Effector memory CD4-positive, alpha-beta T cell (primary cell): Measurements from ENCODE around the gene PIEZO2.
A peak's percentile ranks its signal among the peaks of the same experiment; 100 is the strongest.

Source experiments
- DNase-seq, 3 donors: peaks; one replicate each; pipeline ENCODE4 v3.0.0-alpha.2; 2020
- H3K27ac ChIP-seq: 2 replicates; pipeline ENCODE4 v1.7.0; 2013; ENCODE audit warnings: mild to moderate bottlenecking, low read length, moderate library complexity; ENCODE audit not compliant: insufficient read depth, poor library complexity, severe bottlenecking
- H3K27me3 ChIP-seq: replicated peaks from 2 replicates; pipeline ENCODE4 v1.7.0; 2013; ENCODE audit warnings: mild to moderate bottlenecking, low read length; ENCODE audit not compliant: insufficient read depth, control insufficient read depth, poor library complexity, severe bottlenecking
- H3K36me3 ChIP-seq: 2 replicates; pipeline ENCODE4 v1.7.0; 2013; ENCODE audit warnings: mild to moderate bottlenecking, low read length, moderate library complexity; ENCODE audit not compliant: control insufficient read depth, insufficient read depth
- H3K4me1 ChIP-seq: 2 replicates; pipeline ENCODE4 v1.7.0; 2013; ENCODE audit warnings: low read length, mild to moderate bottlenecking; ENCODE audit not compliant: control insufficient read depth, insufficient read depth, poor library complexity, severe bottlenecking
- H3K4me3 ChIP-seq: 2 replicates; pipeline ENCODE4 v1.7.0; 2013; ENCODE audit warnings: low read length, low read depth, mild to moderate bottlenecking; ENCODE audit not compliant: insufficient read depth, poor library complexity, severe bottlenecking
- H3K9me3 ChIP-seq: 2 replicates; pipeline ENCODE4 v1.7.0; 2013; ENCODE audit warnings: mild to moderate bottlenecking, low read length, moderate library complexity; ENCODE audit not compliant: control insufficient read depth

PIEZO2 gene

GRCh38 chr18:10804126-10804525 lies 345.2 kb downstream of the PIEZO2 start:
- H3K36me3 ChIP-seq: no peaks in the 10 kb centered on the region

GRCh38 chr18:10798727-10799550 lies 350.4 kb downstream of the PIEZO2 start:
- H3K9me3 ChIP-seq: no peaks in the 10 kb centered on the region
- no peaks in the 10 kb centered on the region for H3K4me1 ChIP-seq
- H3K36me3 ChIP-seq: no peaks in the 10 kb centered on the region
- H3K27me3 ChIP-seq: no peaks in the 10 kb centered on the region
- no peak overlapping the region for H3K27ac ChIP-seq
- H3K4me3 ChIP-seq: no peak overlapping the region
- DNase-seq: no peak

More at GRCh38 chr18:10804126-10804525, 345.2 kb downstream of the PIEZO2 start:
- no peak overlapping the region for H3K27ac ChIP-seq
- no peaks in the 10 kb centered on the region for H3K4me1 ChIP-seq
- no peak overlapping the region for H3K4me3 ChIP-seq
- H3K9me3 ChIP-seq: no peaks in the 10 kb centered on the region
- H3K27me3 ChIP-seq: no peaks in the 10 kb centered on the region
- DNase-seq: no peak

- Histone ChIP-seq H3K4me3 (no peak overlapping the region), H3K9me3 (no peaks in the 10 kb centered on the region), H3K27me3 (no peaks in the 10 kb centered on the region), H3K36me3 (no peaks in the 10 kb centered on the region), H3K27ac (no peak overlapping the region), H3K4me1 (no peaks in the 10 kb centered on the region)
- no peak for DNase-seq
Measured at GRCh38 chr18:10797896-10798295, 351.5 kb downstream of the PIEZO2 start.

- no peak overlapping the region for H3K4me3 ChIP-seq
- H3K9me3 ChIP-seq: no peaks in the 10 kb centered on the region
- no peak overlapping the region for H3K27ac ChIP-seq
- no peaks in the 10 kb centered on the region for H3K36me3 ChIP-seq
- no peaks in the 10 kb centered on the region for H3K27me3 ChIP-seq
- no peaks in the 10 kb centered on the region for H3K4me1 ChIP-seq
- no peak for DNase-seq
Measured at GRCh38 chr18:10794771-10795170, 354.6 kb downstream of the PIEZO2 start.

GRCh38 chr18:10793730-10794370 lies 355.5 kb downstream of the PIEZO2 start:
- DNase-seq: no peak
- Histone ChIP-seq H3K4me1 (no peaks in the 10 kb centered on the region), H3K27ac (no peak overlapping the region), H3K27me3 (no peaks in the 10 kb centered on the region), H3K9me3 (no peaks in the 10 kb centered on the region), H3K4me3 (no peak overlapping the region), H3K36me3 (no peaks in the 10 kb centered on the region)

- Histone ChIP-seq H3K36me3 (no peaks in the 10 kb centered on the region), H3K9me3 (no peaks in the 10 kb centered on the region), H3K4me1 (no peaks in the 10 kb centered on the region), H3K27me3 (no peaks in the 10 kb centered on the region), H3K27ac (no peak overlapping the region), H3K4me3 (no peak overlapping the region)
- DNase-seq: no peak
Measured at GRCh38 chr18:10792181-10792580, 357.2 kb downstream of the PIEZO2 start.

GRCh38 chr18:10791169-10791831 lies 358.1 kb downstream of the PIEZO2 start:
- no peak for DNase-seq
- no peak overlapping the region for H3K27ac ChIP-seq

GRCh38 chr18:10789180-10789579 lies 360.2 kb downstream of the PIEZO2 start:
- H3K27me3 ChIP-seq: no peaks in the 10 kb centered on the region
- H3K4me1 ChIP-seq: no peaks in the 10 kb centered on the region
- no peak overlapping the region for H3K27ac ChIP-seq
- no peaks in the 10 kb centered on the region for H3K36me3 ChIP-seq
- no peak overlapping the region for H3K4me3 ChIP-seq
- H3K9me3 ChIP-seq: no peaks in the 10 kb centered on the region
- no peak for DNase-seq

More at GRCh38 chr18:10791169-10791831, 358.1 kb downstream of the PIEZO2 start:
- H3K4me1 ChIP-seq: no peaks in the 10 kb centered on the region
- H3K27me3 ChIP-seq: no peaks in the 10 kb centered on the region
- no peaks in the 10 kb centered on the region for H3K9me3 ChIP-seq
- no peaks in the 10 kb centered on the region for H3K36me3 ChIP-seq
- H3K4me3 ChIP-seq: no peak overlapping the region

GRCh38 chr18:10787293-10787901 lies 362.0 kb downstream of the PIEZO2 start:
- no peaks in the 10 kb centered on the region for H3K4me1 ChIP-seq
- no peaks in the 10 kb centered on the region for H3K27me3 ChIP-seq
- peak; percentile 45 to 62 (median 50) for DNase-seq
- H3K36me3 ChIP-seq: no peaks in the 10 kb centered on the region
- no peaks in the 10 kb centered on the region for H3K9me3 ChIP-seq
- no peak overlapping the region for H3K4me3 ChIP-seq
- no peak overlapping the region for H3K27ac ChIP-seq
